Measurements from ENCODE around the gene FSTL4. TPM values are rescaled to one million over a fixed set of nuclear protein-coding genes. Genes with fewer than 3 reads are reported as not detected.
"Not testable (repeated sequence)": the region's sequence is repeated elsewhere in the genome, so short reads cannot be mapped to it uniquely, and the experiment has no call there.

The FSTL4 gene
- polyA plus RNA-seq, 3 donors, result not detected

- Mint-ChIP-seq H3K9me3 (peaks cover 0 to 5% (median 3%) of the 10 kb centered on the region in 7 donors), H3K27ac (no peak overlapping the region), H3K4me1 (peaks cover 10% of the 10 kb centered on the region), H3K27me3 (ENCODE audit: low read depth in 3 of 3) (peaks cover 0 to 2% (median 0%) of the 10 kb centered on the region in 3 donors), H3K4me3 (no peak overlapping the region), H3K36me3 (no peaks in the 10 kb centered on the region)
- H3K79me2 ChIP-seq (ENCODE audit: insufficient read depth, low read length), result no peaks in the 10 kb centered on the region
- H3K9ac ChIP-seq (ENCODE audit: insufficient read depth, low read length, poor library complexity, severe bottlenecking), result no peak overlapping the region
- H3K36me3 ChIP-seq (replicated peaks in 1 of 2; ENCODE audit: control insufficient read depth in 1 of 2, insufficient read depth in 2 of 2, low read length in 2 of 2), result no peaks in the 10 kb centered on the region
- no peaks in the 10 kb centered on the region for H3K9me3 ChIP-seq (replicated peaks in 1 of 2; ENCODE audit: control insufficient read depth in 1 of 2, insufficient read depth in 1 of 2, low read length in 2 of 2)
- TF ChIP-seq CTCF (IDR thresholded peaks at IDR 0.05), result no peak
- no peaks in the 10 kb centered on the region for H4K20me1 ChIP-seq (ENCODE audit: insufficient read depth, low read length)
- DNase-seq, result no peak
- no peak overlapping the region for H3K4me2 ChIP-seq (replicated peaks; ENCODE audit: extremely low read depth, low read length, poor library complexity, severe bottlenecking)
- H3K27me3 ChIP-seq (ENCODE audit: control insufficient read depth in 2 of 2, insufficient read depth in 2 of 2, low read length in 2 of 2), result no peaks in the 10 kb centered on the region
- no peak overlapping the region for H3K4me3 ChIP-seq (replicated peaks in 1 of 3; ENCODE audit: low read depth in 2 of 3, low read length in 3 of 3)
- no peak overlapping the region for H3K27ac ChIP-seq (ENCODE audit: low read depth in 1 of 2, low read length in 2 of 2)
- intact Hi-C loops (cut with micrococcal nuclease), result no loop called here
- no peak overlapping the region for H2AFZ ChIP-seq (ENCODE audit: insufficient read depth, low read depth, low read length, poor library complexity, severe bottlenecking)
- no peaks in the 10 kb centered on the region for H3K4me1 ChIP-seq (ENCODE audit: control insufficient read depth in 1 of 2, insufficient read depth in 2 of 2, low read length in 2 of 2)
- no CpG with 5 or more reads among the region's 6 CpGs for WGBS (ENCODE audit: insufficient coverage)
Observed at GRCh38 chr5:133396187-133396741, 216.1 kb downstream of the FSTL4 start.

- H3K27ac Mint-ChIP-seq; H3K4me3 ChIP-seq (replicated peaks in 1 of 3; ENCODE audit: low read depth in 2 of 3, low read length in 3 of 3); H2AFZ ChIP-seq (ENCODE audit: insufficient read depth, low read depth, low read length, poor library complexity, severe bottlenecking); H3K79me2 ChIP-seq (ENCODE audit: insufficient read depth, low read length); H4K20me1 ChIP-seq (ENCODE audit: insufficient read depth, low read length); H3K9me3 ChIP-seq (replicated peaks in 1 of 2; ENCODE audit: control insufficient read depth in 1 of 2, insufficient read depth in 1 of 2, low read length in 2 of 2); H3K4me2 ChIP-seq (replicated peaks; ENCODE audit: extremely low read depth, low read length, poor library complexity, severe bottlenecking); H3K36me3 Mint-ChIP-seq; H3K36me3 ChIP-seq (replicated peaks in 1 of 2; ENCODE audit: control insufficient read depth in 1 of 2, insufficient read depth in 2 of 2, low read length in 2 of 2); H3K4me3 Mint-ChIP-seq; H3K4me1 ChIP-seq (ENCODE audit: control insufficient read depth in 1 of 2, insufficient read depth in 2 of 2, low read length in 2 of 2); H3K27me3 ChIP-seq (ENCODE audit: control insufficient read depth in 2 of 2, insufficient read depth in 2 of 2, low read length in 2 of 2); H3K9ac ChIP-seq (ENCODE audit: insufficient read depth, low read length, poor library complexity, severe bottlenecking); H3K9me3 Mint-ChIP-seq; DNase-seq; H3K27ac ChIP-seq (ENCODE audit: low read depth in 1 of 2, low read length in 2 of 2); intact Hi-C loops (cut with micrococcal nuclease); H3K27me3 Mint-ChIP-seq (ENCODE audit: low read depth in 3 of 3): not testable (repeated sequence)
- peaks cover 10% of the 10 kb centered on the region for H3K4me1 Mint-ChIP-seq
- 94% methylated on average over 21 of the region's 21 CpGs for WGBS (ENCODE audit: insufficient coverage)
Observed at GRCh38 chr5:133395207-133395606, 217.1 kb downstream of the FSTL4 start.

GRCh38 chr5:133394477-133394817, 217.9 kb downstream of the FSTL4 start:
- H3K4me1 ChIP-seq (ENCODE audit: control insufficient read depth in 1 of 2, insufficient read depth in 2 of 2, low read length in 2 of 2); H3K9ac ChIP-seq (ENCODE audit: insufficient read depth, low read length, poor library complexity, severe bottlenecking); H3K27ac ChIP-seq (ENCODE audit: low read depth in 1 of 2, low read length in 2 of 2); H4K20me1 ChIP-seq (ENCODE audit: insufficient read depth, low read length); H3K9me3 ChIP-seq (replicated peaks in 1 of 2; ENCODE audit: control insufficient read depth in 1 of 2, insufficient read depth in 1 of 2, low read length in 2 of 2); H3K4me3 Mint-ChIP-seq; H3K27me3 Mint-ChIP-seq (ENCODE audit: low read depth in 3 of 3); H3K4me2 ChIP-seq (replicated peaks; ENCODE audit: extremely low read depth, low read length, poor library complexity, severe bottlenecking); H3K9me3 Mint-ChIP-seq; H3K79me2 ChIP-seq (ENCODE audit: insufficient read depth, low read length); DNase-seq; H3K36me3 ChIP-seq (replicated peaks in 1 of 2; ENCODE audit: control insufficient read depth in 1 of 2, insufficient read depth in 2 of 2, low read length in 2 of 2); H2AFZ ChIP-seq (ENCODE audit: insufficient read depth, low read depth, low read length, poor library complexity, severe bottlenecking); H3K4me3 ChIP-seq (replicated peaks in 1 of 3; ENCODE audit: low read depth in 2 of 3, low read length in 3 of 3); intact Hi-C loops (cut with micrococcal nuclease); H3K36me3 Mint-ChIP-seq; H3K27ac Mint-ChIP-seq; H3K27me3 ChIP-seq (ENCODE audit: control insufficient read depth in 2 of 2, insufficient read depth in 2 of 2, low read length in 2 of 2): not testable (repeated sequence)
- 96% methylated on average over 13 of the region's 22 CpGs for WGBS (ENCODE audit: insufficient coverage)
- peaks cover 10% of the 10 kb centered on the region for H3K4me1 Mint-ChIP-seq

Data from CD14-positive monocyte (primary cell).